ENCODE measurements around the gene BAZ2A.

DNA sequence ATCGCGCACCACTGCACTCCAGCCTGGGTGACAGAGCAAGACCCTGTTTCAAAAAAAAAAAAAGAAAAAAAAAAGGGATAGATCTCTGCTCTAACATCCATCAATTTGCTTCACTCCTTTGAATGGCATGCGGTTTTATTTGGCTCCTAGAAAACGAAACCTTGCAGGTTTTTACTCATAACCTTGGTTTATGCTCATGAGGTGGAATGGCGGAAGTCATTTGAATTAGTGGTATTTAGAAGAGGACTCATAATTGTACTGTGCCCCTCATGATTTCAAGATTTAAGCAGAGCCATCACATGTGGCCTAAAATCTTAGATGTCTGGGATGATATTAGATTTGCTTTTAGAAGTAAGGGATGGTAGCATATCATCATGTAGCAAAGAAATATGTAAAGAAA lies 79.1 kb downstream of the BAZ2A start:
- TF ChIP-seq, protein P1, sequence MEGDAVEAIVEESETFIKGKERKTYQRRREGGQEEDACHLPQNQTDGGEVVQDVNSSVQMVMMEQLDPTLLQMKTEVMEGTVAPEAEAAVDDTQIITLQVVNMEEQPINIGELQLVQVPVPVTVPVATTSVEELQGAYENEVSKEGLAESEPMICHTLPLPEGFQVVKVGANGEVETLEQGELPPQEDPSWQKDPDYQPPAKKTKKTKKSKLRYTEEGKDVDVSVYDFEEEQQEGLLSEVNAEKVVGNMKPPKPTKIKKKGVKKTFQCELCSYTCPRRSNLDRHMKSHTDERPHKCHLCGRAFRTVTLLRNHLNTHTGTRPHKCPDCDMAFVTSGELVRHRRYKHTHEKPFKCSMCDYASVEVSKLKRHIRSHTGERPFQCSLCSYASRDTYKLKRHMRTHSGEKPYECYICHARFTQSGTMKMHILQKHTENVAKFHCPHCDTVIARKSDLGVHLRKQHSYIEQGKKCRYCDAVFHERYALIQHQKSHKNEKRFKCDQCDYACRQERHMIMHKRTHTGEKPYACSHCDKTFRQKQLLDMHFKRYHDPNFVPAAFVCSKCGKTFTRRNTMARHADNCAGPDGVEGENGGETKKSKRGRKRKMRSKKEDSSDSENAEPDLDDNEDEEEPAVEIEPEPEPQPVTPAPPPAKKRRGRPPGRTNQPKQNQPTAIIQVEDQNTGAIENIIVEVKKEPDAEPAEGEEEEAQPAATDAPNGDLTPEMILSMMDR (IDR thresholded peaks at IDR 0.05): no peak
- no peak for TF ChIP-seq POLR2A (IDR thresholded peaks at IDR 0.05)
